Colon (tissue), 2 donors: ENCODE results near the gene DCTN2.

ENCODE experiments used
- FAIRE-seq: peaks from 2 replicates; lab custom pipeline; 2012; peaks lifted over from hg19 to GRCh38; lab: Jason Lieb, UNC
- donor health status: control.
- donor health status: control.

The DCTN2 gene

DNA sequence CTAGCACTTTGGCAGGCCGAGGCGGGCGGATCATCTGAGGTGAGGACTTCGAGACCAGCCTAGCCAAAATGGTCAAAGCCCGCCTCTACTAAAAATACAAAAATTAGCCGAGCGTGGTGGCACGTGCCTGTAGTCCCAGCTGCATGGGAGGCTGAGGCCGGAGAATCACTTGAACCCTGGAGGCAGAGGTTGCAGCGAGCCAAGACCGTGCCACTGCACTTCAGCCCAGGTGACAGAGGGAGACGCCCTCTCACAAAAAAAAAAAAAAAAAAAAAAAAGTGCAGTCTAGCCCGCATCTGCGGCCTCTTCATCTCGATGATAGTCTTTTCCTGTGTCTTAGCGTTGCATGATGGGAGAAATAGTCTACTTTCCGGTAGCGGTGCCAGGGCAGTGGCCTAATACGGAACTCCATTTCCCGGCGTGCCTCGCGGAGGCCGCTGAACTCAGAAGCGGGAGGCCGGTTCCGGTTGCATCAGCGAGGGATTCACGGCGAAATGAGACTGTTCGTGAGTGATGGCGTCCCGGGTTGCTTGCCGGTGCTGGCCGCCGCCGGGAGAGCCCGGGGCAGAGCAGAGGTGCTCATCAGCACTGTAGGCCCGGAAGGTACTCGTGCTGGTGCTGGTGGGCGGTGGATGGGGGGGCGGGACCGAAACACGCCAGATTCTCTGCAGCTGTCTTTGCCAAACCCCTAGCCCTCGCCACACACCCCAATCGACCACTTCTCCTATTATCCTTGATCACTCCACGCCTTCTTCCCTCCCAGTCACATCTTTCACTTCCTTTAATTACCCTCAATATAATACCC is 59.2 kb downstream of the DCTN2 start, which contains the start of gene MARS1:
MARS1 (plus strand) TSS at position 472 of the 805 bp plus-strand sequence; CDS start at position 495, 23 bp downstream.
- no peak for FAIRE-seq

DNA sequence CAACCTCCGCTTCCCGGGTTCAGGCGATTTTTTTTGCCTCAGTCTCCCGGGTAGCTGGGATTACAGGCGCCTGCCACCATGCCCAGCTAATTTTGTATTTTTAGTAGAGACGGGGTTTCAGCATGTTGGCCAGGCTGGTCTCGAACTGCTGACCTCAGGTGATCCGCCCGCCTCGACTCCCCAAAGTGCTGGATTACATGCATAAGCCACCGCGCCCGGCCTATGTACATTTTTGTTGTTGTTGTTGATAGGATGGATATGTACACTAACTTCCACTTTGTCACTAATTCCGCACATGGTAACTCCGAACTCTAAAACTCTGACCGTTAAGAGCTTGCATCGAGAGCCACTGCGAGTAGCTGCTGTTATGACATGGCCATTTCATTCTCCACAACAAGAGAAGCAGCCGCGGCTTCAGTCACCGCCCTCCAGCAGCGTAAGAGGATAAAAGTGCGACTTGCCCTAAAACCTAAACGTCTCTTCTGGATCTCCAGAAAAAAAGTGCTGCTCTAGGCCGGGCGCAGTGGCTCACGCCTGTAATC is 59.9 kb downstream of the DCTN2 start:
- FAIRE-seq = no peak

DNA sequence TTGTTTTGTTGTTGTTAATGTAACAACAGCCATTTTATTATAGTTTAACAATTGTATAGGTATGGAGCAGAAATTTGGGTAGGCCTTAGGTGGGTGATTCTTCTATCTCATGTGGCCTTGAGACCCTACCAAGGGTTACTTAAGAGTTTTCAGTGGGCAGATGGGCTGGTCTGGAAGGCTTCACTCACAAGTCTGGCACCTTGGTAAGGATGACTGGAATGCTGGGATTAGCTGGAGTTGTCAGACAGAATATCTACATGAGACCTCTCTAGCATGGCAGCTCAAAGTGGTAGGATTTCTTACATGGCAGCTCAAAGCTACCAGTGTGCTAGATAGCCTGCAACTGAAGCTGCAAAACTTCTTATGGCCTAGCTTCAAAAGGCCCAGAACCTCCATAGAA is 61.3 kb downstream of the DCTN2 start:
- no peak for FAIRE-seq

DNA sequence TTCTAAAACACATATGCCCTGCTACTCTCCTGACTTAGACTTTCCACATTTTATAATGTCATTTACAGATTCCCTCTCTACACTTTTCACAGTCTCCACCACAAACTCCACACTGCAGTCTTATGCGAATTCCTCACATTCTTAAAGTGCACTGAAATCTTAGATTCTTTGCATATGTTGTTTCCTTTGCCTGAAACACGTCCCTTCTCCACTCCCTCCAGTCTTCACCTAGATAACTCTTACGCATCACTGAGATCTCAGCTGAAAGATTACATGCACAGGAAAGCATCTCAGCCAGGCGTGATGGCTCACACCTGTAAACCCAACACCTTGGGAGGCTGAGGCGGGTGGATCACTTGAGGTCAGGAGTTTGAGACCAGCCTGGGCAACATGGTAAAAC is 63.5 kb downstream of the DCTN2 start:
- no peak for FAIRE-seq

DNA sequence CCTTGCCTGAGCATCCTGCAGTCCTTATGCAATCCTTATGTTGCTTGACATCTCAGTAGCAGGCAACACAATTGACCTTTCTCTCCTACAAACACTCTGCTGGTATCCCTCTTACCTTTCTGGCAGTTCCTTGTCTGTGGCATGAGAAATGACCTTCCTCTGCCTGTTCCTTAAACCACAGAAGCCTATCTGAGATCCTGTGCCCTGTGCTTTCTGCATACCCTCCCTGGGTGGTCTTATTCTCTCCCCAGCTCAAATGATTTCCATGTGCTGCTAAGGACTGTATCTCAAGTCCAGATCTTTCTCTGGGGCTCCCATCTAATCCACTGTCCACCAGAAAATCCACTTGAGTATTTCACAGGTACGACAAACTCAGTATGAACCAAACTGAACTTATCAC is 65.3 kb downstream of the DCTN2 start:
- no peak for FAIRE-seq
